GM21528 (cell line): Measurements from ENCODE around the gene C10orf53.
"Not testable (repeated sequence)": the region's sequence is repeated elsewhere in the genome, so short reads cannot be mapped to it uniquely, and the experiment has no call there.

Source experiments
- ATAC-seq: cut with Tn5 transposase; IDR thresholded peaks from one replicate; pipeline ENCODE4 v1.9.1; 2021; ENCODE audit warnings: mild to moderate bottlenecking, moderate library complexity; ENCODE audit not compliant: unreplicated experiment, low FRiP score

C10orf53 gene

DNA sequence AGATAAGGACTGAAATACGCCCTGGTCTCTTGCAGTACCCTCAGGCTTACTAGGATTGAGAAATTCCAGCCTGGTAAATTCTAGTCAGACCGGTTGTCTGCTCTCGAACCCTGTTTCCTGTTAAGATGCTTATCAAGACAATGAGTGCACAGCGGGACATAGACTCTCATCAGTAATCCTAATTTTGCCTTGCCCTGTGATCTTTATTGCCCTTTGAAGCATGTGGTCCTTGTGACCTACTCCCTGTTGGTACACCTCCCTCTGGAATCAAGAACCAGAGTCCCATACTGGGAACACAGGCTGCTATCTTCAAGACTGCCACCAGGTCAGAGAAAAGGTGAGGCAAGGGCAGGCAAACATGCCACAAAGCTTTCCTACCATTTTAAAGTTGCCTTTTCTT, 7.2 kb downstream of the C10orf53 start:
- no peak for ATAC-seq

DNA sequence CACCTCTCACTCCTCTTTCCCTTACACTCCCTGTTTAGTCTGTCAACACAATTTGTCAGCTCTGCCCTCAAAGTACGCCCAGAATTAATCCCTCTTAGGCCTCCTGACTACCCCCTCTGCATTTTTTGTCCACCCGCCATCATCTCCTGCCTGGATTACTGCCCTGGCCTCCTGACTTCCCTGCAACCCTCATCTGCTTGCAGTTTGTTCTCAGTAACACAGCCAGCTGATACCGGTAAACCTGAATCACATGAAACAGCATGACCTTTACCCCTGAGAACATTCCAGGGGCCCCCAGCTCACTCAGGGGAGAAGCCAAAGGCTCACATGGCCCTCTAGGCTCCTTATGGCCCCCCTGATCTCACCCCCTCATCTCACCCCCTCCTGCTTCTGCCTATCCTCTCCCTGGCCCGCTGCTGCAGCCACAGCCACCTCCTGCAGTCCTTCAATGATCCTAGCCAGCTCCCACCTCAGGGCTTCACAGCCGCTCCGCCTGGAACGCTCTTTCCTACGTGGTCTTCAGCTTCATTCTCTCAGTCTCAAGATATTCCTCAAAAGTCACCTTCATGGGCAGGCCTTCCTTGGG, 8.9 kb downstream of the C10orf53 start:
- no peak for ATAC-seq

DNA sequence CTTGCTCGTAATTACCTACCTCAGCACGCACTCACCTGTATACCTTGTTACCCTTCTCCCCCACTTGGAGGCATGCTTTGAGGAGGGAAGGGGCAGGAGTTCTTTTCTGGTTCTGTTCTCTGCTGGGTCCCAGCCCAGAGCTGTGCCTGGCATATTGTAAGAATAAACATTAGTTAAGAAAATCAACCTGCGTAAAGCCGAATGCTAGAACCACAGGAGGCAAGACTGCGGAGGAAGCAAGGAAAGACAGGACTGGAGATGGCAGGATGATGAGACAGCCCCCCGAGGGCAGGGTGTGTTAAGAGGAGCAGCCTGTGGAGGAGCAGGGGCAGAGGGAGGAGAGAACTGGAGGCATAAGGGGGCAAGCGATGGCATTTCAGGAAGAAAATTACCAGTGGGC, 9.5 kb downstream of the C10orf53 start:
- no peak for ATAC-seq

DNA sequence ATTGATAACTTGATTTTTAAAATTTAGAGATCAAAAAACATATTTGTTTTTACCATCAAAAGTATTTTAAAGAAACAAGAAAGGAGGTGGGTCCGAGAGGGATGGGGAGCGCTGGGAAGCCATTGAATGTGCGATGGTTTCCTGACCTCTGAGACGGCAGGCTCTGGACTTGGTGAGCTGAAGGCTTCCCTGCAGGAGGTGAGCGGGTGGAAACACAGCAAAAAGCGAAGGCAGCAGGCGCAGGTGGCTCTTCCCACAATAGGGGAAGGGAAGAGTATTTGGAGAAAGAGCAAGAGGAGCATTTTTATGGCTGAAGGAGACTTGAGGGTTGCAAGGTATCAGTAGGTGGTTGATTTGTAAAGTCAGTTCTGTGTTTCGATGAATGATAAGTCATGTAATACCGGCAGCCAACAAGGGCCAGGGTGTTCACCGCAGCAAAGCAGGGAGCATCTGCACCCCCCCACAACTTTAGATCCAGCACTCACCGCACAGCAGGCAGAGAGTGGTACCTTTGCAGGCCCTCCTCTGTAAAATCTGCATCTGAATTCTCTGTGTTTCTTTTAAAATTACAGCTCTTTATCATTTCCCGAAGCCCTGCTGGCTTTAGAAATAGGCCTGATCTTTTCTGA, 10.5 kb downstream of the C10orf53 start:
- ATAC-seq, result no peak

DNA sequence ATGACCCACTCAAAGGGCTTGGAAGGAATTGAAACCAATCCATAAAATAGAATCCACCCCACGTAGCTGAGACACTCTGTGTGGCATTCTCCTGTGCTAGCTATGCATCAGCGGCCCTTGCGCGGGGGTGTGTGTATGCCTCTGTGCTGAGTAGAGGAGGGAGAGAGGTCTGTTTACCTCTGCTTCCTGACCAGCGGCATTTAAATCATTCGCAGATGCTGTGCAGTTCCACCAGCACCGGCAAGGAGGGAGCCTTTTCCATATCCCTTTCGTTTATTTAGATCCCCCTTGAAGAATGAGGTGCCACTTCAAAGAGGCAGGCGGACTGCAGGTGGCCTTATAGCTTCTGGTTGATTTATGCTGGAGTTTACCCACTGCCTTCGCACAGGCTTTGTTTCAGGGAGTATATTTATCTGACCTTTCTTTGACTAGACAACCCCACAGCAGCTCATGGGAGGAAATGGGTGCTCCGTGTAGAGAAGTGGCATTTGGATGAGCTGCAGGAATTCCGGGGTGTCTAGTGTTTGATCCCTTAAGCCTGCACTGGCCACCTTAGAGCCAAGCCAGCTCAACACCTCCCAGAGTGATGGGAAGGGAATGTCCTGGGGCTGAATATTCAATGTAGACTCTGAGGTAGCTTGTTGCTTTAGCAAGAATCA, 11.4 kb downstream of the C10orf53 start:
- ATAC-seq, result no peak

DNA sequence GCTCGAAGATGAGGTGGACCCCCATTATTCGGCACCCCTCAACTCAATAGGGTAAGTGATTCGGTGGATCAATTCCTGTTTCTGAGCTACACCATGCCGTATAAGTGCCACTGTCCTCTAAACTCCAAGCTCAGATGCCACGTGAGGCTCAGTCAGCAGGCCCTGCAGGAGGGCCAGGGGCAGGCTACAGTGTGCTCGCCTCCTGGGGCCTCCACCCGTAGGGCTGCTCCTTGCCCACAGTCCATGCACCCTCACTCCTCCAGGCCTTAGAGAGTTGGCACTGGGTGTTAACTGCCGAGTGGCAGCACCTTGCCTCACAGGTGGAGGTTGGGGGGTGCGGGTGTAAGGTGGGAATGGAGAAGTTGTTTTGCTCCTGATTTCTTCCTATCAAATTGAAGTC, 12.1 kb downstream of the C10orf53 start:
- ATAC-seq, result no peak

DNA sequence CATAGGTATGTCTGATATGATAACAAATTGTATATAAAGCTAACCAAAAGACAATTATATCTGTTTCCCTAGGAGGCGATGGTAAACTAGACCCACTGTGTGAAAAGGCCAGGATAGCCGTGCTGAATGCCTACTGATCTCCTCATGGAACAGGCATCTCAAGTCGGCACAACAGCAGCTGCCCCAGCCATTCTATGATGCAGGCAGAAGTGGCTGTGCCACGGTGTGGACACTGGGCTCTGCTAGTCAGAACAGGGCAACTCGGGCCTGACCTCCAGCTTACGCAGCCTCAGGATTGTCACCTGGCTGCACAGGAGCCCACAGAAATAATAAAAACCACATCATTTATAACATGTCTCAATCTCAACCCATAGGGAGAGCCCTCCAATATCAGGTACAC, 15.0 kb downstream of the C10orf53 start:
- no peak for ATAC-seq

DNA sequence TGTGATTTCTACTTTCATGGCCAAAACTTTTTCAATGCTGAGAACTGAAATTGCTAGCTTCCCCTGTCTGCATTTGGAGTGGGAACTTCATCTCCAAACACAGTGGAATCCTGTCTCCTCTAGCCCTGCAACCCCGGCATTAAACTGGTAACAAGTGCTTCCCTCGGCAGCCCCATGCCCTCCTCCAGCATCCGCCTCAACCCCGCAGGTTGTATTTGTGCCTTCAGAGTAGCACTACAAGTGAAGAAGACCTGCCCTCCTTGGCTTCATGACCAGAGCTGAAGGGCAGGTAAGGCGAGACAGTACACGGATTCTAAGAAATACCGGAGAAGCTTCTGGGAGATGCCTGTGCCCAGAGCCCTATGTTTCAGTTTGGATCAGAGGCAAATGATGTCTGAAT, 16.9 kb downstream of the C10orf53 start:
- no peak for ATAC-seq

DNA sequence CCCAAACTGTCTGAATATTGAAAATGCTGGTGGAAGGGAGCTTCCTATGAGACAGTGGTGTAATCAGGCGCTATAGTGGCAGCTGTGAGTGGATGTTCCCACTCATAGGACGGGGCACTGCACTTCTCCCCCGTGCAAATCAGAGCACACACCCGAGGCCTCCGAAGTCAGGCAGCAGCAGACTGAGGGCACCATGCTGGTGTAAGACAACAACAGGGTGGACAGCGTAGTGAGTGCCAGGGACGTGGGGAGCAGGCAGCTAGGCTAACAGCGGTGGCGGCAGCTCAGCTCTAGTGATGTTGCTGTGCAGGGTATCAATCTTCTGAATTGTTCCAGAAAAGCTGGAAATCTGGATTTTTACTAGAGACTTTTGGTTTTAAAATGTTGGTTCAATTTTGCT, 19.2 kb downstream of the C10orf53 start:
- ATAC-seq, result no peak

DNA sequence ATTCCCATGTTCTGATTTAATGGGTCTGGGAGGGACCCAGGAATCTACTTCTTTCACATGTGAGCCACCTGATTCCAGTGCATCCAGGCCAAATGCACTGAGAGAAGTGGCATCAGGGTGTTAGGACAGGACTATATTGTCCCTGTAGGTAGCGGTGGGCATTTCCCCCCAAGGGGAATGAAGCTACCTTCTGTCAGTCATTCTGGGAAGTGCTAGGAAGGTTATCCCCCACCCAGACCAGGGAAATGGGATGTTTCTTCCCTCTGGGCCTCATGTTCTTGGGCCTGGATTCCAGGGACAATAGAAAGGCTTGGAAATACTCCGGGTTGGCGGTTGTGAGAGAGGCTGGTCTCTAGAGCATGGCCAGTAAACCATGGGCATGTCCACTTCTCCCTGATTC, 20.8 kb downstream of the C10orf53 start:
- ATAC-seq, result no peak

DNA sequence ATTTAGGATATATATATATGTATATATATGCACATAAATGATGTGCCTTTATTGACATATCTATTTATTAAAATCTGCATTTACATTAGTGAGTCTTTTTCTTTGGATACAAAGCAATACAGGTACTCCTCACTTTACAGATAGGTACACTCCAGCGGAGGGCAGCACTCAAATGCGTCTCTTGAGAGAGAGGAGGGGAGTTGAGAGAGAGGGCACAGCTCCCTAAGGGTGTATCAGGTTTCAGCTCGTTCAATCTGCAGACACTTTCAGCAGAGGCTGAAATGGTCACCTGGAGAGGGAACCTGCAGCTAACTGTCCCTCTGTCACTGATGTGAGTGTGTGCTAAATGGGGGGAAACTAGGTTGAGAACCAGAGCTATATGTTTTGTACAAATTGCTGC, 21.5 kb downstream of the C10orf53 start:
- no peak for ATAC-seq

DNA sequence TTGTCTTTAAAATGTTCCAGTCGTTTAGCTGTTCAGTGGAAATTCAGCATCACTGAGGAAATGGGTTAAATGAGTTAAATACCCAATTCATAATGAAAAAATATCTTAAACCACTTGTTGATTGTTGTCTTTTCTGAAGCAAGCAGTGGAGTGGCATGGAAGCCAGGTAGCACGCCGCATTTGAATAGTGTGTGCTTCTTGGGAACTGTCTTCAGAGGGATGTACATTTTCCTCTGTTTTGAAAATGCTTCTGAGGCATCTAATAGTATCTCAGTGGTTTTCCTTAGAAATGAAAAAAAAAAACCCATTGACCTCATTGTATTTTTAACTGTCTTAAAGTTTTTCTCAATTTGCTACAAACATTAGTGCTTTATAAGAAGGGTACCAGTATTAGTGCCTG, 28.1 kb downstream of the C10orf53 start:
- ATAC-seq, result no peak

DNA sequence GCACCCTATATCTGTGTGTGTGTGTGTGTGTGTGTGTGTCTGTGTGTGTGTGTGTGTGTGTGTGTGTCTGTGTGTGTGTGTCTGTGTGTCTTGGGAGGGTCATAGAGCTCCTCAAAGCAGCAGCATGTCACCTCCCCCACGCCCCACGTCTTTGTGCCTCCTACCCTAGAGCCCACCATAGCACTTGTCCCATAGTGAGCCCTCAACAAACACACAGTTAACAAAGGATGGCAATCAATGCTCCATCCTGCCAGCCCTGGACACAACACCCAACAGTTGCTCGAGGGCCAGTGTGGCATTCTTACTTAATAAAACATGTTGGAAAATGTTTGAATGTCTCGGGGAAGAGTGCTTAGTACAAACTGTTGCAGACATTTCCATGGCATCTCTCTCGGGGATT, 30.5 kb downstream of the C10orf53 start:
- no peak for ATAC-seq

DNA sequence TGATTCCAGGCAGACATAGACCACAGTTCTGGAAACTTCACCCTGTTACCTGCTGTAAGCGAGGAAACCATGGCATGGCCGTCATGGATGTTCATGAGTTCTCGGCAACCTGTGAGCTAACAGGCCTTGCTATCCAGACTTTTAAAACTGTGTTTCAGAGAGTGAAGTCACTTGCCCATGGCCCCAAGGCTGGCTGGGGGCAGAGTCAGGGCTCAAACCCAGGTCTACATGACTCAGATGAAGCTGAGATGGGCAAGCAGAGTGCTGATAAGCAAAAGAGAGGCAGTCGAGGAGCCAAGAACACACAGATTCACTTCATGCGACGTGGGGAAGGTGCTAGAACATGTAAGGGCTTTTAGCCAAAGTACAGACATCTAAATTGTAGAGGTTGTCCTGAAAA, 31.5 kb downstream of the C10orf53 start:
- ATAC-seq, result no peak

DNA sequence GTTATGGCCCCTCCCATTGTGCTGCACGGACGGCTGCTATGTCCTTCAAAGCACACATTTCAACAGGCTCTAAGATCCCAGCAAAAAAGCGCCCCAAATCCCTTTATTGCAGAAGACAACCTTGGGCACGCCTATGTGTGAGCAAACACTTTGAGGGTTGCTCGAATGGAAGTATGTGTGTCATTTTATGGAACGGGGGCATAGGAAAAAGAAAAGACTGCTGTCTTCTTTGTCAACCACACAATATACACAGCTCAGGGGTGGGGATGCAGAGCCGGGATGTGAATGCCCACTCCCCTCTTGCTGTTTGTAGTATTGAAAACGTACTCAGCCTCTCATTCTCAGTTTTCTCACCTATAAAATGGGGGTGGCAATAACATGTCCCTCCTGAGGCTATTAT, 32.0 kb downstream of the C10orf53 start:
- no peak for ATAC-seq

DNA sequence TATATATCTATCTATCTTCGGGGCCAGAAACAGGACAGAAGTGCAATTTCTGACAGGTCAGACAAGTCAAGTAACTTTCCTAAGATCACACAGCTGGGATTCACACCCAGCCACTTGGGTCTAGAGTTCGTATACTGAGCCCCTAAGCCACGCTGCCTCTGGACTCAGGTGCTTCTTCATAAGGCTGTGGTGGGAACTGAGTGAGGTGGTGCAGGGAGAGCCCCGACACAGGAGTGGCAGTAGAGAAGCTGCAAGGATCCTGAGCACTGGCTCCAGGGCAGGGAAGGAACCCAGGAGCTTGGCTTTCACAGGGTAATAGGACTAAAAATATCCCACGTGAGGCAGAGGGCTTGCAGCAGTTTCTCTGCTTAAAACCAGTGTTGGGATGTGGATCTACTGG, 33.8 kb downstream of the C10orf53 start:
- no peak for ATAC-seq

DNA sequence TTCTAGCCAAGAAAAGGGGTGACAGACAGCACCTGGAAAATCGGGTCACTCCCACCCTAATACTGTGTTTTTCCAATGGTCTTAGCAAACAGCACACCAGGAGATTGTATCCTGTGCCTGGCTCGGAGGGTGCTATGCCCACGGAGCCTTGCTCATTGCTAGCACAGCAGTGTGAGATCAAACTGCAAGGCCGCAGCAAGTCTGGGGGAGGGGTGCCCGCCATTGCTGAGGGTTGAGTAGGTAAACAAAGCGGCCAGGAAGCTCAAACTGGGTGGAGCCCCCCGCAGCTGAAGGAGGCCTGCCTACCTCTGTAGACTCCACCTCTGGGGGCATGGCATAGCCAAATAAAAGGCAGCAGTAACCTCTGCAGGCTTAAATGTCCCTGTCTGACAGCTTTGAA, 35.7 kb downstream of the C10orf53 start:
- not testable (repeated sequence) for ATAC-seq

DNA sequence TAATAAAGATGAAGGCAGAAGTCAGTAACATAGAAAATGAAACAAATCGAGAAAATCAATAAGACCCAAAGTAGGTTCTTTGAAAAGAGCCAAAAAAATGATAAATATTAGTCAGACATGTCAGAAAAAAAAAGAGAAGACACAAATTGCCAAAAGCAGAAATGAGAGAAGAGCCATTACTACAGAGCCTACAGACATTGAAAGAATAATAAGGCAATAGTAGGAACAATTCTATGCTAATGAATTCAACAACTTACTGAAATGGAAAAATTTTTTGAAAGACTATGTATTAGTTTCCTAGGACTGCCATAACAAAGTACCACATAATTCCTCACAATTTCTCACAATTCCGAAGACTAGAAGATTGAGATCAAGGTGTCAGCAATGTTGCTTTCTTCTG, 47.1 kb downstream of the C10orf53 start:
- ATAC-seq, result no peak

DNA sequence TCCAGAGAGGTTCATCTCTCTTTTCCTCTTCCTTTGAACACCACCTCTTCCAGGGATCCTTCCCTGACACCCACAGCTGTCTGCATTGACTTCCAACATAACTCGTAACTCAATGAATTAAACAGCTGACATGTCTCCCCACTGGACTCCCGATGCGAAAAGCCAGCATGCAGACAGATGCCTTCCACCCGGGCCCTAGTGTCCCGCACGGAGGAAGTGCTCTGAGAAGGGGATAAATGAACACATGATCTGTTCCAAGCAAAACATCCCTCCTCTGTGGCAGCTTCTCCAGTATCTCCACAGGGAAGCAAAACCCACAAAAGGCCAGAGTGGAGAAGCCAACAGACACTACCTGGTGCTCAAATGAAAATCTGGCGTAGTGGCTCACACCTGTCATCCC, 54.4 kb downstream of the C10orf53 start:
- no peak for ATAC-seq

DNA sequence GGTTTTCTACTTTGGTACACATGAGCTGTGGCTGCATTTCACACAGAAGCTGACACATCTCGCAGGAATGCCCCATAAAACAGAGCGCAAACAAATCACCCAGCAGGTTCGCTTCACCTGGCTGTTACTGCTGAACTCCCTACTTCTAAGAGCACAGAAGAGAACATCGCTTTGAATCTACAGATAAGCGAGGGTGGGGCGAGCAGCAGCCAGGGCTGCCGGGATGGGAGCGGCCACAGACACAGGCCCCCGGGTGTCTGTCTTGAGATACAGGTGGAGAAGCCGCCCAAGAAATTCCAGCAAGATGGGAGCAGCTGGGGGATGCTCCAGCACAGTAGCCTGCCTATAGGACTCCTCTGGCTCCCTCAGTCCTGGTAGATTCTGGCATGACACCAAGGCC, 55.2 kb downstream of the C10orf53 start:
- ATAC-seq, result no peak

DNA sequence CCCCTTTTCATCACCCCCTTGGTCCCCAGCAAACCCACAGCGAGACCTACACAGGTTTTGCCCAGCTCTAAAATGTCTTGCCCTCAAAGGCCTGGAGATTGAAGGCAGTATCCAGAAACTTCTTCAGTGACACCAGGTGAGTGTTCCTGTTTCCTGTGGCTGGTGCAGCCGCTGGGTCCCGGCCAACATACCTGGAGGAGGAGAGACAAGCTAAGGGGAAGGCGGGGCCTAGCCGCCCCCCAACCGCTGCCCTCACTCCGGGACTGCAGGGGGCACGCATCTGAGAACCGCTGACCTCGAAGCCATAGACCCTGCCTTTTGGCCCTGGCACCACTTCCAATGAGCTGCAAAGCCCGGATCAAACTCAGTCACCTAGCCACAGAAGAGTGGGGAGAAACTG, 55.7 kb downstream of the C10orf53 start:
- ATAC-seq, result no peak

DNA sequence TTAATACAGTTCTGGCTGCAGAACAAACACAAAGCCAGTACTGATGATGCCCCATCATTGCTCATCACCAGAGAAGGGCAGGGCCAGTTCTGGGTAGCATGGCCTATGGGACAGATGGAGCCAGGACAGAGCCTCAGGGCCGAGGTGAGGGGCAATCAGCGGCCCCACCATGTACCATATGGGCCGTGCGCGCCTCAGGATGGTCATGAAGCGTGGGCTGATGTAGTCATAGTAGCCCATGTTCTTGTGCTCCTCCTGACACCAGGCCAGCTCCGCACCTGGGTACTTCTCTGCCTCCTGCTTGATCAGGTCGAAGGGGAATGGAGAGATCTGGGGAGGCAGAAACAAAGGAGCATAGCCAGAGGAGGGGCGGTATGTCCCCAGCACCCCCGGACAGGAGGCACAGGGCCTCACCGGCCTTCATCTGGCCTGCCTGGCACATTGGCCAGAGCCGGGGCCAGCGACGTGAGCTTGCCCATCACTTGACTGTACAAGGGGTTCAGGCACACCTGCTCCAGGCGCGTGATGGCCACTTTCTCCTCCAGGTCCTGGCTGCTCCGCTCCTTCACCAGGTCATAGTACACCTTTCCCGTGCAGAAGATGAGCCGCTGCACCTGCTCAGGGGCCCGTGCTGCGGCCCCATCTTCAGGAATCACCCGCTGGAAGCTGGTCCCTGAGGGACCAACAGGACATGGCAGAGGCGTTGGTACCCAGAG, 56.6 kb downstream of the C10orf53 start:
- no peak for ATAC-seq
